ENCODE results near the gene GAB1. TPM values are rescaled to one million over a fixed set of nuclear protein-coding genes. Genes with fewer than 3 reads are reported as not detected.

Gene GAB1
- total and polyA plus RNA-seq, 2 of the 13 experiments (the other 11 are each of a cell fraction or from before 2014, with no cell fraction given) = 8.7 to 14.7 TPM

DNA sequence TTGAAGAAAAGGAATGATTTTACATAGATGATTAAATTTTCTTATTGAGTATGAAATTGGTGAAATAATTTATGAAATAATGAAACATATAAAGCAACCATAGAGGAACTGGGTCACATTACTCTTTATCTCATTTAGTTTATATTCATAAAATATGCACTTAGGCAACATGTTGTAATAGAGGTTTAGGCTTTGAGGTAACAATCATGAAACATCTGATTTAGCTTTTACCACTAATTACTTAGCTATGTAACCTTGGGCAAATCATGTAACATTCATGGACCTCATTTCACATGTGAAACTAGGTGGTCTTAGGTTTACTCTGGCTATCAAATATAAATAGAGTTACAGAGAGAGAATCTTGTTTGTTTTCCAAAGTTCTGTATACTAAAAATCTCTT, 122.3 kb downstream of the GAB1 start (continued):
- TF ChIP-seq, protein P1, sequence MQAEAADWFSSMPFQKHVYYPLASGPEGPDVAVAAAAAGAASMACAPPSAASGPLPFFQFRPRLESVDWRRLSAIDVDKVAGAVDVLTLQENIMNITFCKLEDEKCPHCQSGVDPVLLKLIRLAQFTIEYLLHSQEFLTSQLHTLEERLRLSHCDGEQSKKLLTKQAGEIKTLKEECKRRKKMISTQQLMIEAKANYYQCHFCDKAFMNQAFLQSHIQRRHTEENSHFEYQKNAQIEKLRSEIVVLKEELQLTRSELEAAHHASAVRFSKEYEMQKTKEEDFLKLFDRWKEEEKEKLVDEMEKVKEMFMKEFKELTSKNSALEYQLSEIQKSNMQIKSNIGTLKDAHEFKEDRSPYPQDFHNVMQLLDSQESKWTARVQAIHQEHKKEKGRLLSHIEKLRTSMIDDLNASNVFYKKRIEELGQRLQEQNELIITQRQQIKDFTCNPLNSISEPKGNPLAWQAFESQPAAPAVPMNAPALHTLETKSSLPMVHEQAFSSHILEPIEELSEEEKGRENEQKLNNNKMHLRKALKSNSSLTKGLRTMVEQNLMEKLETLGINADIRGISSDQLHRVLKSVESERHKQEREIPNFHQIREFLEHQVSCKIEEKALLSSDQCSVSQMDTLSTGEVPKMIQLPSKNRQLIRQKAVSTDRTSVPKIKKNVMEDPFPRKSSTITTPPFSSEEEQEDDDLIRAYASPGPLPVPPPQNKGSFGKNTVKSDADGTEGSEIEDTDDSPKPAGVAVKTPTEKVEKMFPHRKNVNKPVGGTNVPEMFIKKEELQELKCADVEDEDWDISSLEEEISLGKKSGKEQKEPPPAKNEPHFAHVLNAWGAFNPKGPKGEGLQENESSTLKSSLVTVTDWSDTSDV (CRISPR knock-in tag; IDR thresholded peaks at IDR 0.05) = no peak

GRCh38 chr4:143473334-143474126, 136.9 kb downstream of the GAB1 start:
- no peaks in the 10 kb centered on the region for H3K27me3 ChIP-seq (ENCODE audit: control insufficient read depth in 1 of 2, insufficient read depth in 2 of 2, low read length in 2 of 2)
- no TSS peak for BruUV-seq (replicated peaks)
- FAIRE-seq = no peak
- no peaks in the 10 kb centered on the region for H3K4me1 ChIP-seq (ENCODE audit: insufficient read depth, low read length)
- no peak overlapping the region for H3K4me3 ChIP-seq (replicated peaks in 1 of 3; ENCODE audit: insufficient read depth in 1 of 3, low read depth in 2 of 3, low read length in 3 of 3)
- no peak; the same call in 2 of the 3 replicates for ATAC-seq
- H2AFZ ChIP-seq (ENCODE audit: low read length) = no peak overlapping the region
- H3K79me2 ChIP-seq (ENCODE audit: insufficient read depth, low read length) = no peaks in the 10 kb centered on the region
- H3K9ac ChIP-seq (ENCODE audit: insufficient read depth, low read depth, low read length) = no peak overlapping the region
- TF ChIP-seq IRX3 (CRISPR knock-in tag; IDR thresholded peaks at IDR 0.05; ENCODE audit: borderline replicate concordance, low read depth) (no peak), ZBTB21 (CRISPR knock-in tag; IDR thresholded peaks at IDR 0.05) (no peak), SRSF9 (IDR thresholded peaks at IDR 0.05; ENCODE audit: borderline replicate concordance, insufficient read depth, low read depth, low read length, poor library complexity, severe bottlenecking) (no peak), FOXO4 (CRISPR knock-in tag; conservative IDR thresholded peaks at IDR 0.05) (no peak), ZMYM2 (CRISPR knock-in tag; IDR thresholded peaks at IDR 0.05) (no peak), ZNF30 (CRISPR knock-in tag; IDR thresholded peaks at IDR 0.05) (no peak), ZBTB20 (CRISPR knock-in tag; IDR thresholded peaks at IDR 0.05; ENCODE audit: borderline replicate concordance, low read depth) (no peak), SETDB1 (CRISPR knock-in tag; IDR thresholded peaks at IDR 0.05; ENCODE audit: borderline replicate concordance) (no peak), FOXK1 (CRISPR knock-in tag; IDR thresholded peaks at IDR 0.05; ENCODE audit: borderline replicate concordance, low read depth) (no peak), ZBTB33 (CRISPR knock-in tag; IDR thresholded peaks at IDR 0.05) (no peak)
- no peak overlapping the region for H3K4me2 ChIP-seq (ENCODE audit: low read depth, low read length)
- H4K20me1 ChIP-seq (ENCODE audit: insufficient read depth, low read length) = no peaks in the 10 kb centered on the region
- POLR2A ChIA-PET = no interaction called here
- DNase-seq (ENCODE audit: low spot score) = peak; percentile 17
- H3K9me3 ChIP-seq (ENCODE audit: low read length) = no peaks in the 10 kb centered on the region
- CTCF ChIA-PET (ENCODE audit: low intra/inter-chr PET ratio, low total read pairs) = no interaction called here
- WGBS (ENCODE audit: low lambda C conversion rate) = 80% methylated on average over 1 of the region's 1 CpG
- in situ Hi-C loops (cut with HindIII; ENCODE audit: extremely low pct_ligation_motif_present, low pct_unique_long_range_greater_than_20kb) = no loop called here
- peaks cover 1 to 16% of the 10 kb centered on the region in 2 experiments; a peak in 3 of 5 replicates for H3K36me3 ChIP-seq (replicated peaks in 1 of 2; ENCODE audit: control insufficient read depth in 1 of 2, insufficient read depth in 2 of 2, low read length in 2 of 2)
- intact Hi-C loops (cut with micrococcal nuclease; ENCODE audit: unreplicated experiment) = no loop called here
- H3K27ac ChIP-seq (ENCODE audit: extremely low read length, insufficient read depth, low read length) = no peak overlapping the region
